ENCODE measurements around the gene SAMMSON. TPM values are rescaled to one million over a fixed set of nuclear protein-coding genes. Genes with fewer than 3 reads are reported as not detected.

SAMMSON gene
- total RNA-seq, 1 donor: not detected

GRCh38 chr3:70006089-70006488 lies 6.6 kb downstream of the SAMMSON start:
- no peak for TF ChIP-seq CTCF (IDR thresholded peaks at IDR 0.05; ENCODE audit: insufficient read depth, low read length)

DNA sequence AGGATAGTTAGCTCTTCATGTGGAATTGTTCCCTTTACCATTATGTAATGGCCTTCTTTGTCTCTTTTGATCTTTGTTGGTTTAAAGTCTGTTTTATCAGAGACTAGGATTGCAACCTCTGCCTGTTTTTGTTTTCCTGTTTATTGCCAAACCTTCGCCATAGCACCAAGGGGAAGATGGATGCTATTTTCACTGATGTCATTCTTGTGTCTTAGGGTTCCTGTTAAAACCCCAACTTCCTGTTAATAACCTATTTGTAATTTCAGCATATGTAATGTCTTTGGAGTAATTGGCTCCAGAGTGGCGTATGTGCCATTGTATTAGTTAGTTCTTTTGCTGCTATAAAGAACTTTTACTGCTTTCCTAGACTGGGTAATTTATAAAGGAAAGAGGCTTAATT lies 10.8 kb downstream of the SAMMSON start:
- H3K4me3 ChIP-seq (ENCODE audit: low read depth, low read length): no peak overlapping the region
- no peak for TF ChIP-seq CTCF (IDR thresholded peaks at IDR 0.05; ENCODE audit: insufficient read depth, low read length)
- DNase-seq (ENCODE audit: low read depth): no peak

More at GRCh38 chr3:70006089-70006488, 6.6 kb downstream of the SAMMSON start:
- no peak overlapping the region for H3K4me3 ChIP-seq (ENCODE audit: low read depth, low read length)
- no peak for DNase-seq (ENCODE audit: low read depth)

DNA sequence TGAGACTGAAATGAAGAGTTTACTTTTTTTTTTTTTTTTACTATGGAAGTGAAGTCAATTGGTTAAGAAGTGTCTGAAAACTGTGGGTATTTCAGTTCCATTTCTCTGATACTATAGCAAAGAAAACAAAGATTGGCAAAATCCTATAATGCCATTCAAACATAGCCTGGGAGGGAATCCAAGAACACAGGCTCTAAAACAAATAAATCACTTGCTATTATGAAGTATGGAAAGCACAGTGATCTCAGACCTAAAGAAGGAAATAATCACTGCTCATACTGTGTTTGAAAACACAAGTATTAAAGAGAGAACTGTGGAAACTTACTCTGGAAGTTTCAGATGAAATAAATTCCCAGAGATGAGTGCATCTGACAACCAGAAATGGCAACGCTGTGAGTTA lies 12.0 kb downstream of the SAMMSON start:
- DNase-seq (ENCODE audit: low read depth): no peak

DNA sequence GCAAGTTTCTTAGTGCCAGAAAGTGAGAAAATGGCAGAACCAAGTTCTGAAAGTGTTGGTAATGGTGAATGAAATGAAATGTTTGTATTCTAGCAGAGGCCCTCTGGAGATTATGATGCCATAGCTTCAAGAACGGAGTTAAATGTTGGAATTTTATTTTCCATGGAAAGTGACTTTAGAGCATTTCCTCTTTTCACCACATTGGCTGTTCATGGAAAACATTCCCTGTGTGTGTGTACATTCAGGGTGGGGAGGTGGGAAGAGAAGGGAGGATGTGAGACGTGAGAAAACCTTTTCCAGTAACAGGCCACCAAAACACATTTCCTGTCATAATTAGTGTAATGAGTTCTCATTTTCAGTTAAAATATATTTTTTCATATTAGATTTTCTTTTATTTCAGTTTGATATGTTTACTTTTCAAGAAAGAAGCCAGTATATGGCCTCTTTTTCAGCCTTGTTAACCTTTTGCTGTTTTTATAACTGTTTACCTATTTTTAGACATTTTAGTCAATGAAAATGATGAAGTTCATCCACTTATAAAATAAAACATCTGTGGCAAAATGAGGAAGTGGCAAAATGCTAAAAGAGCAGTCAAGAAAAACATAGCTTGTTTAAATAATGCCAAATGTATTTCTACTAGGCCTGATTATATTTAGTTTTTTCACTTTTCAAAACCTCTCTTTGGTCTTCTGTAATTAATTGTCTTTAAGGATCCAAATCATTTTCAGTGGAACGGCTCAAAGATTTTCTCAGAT lies 21.6 kb downstream of the SAMMSON start:
- no peak overlapping the region for H3K4me3 ChIP-seq (ENCODE audit: low read depth, low read length)
- no peak for TF ChIP-seq CTCF (IDR thresholded peaks at IDR 0.05; ENCODE audit: insufficient read depth, low read length)
- no peak for DNase-seq (ENCODE audit: low read depth)

More for the DNA sequence above, 12.0 kb downstream of the SAMMSON start:
- no peak overlapping the region for H3K4me3 ChIP-seq (ENCODE audit: low read depth, low read length)
- no peak for TF ChIP-seq CTCF (IDR thresholded peaks at IDR 0.05; ENCODE audit: insufficient read depth, low read length)

DNA sequence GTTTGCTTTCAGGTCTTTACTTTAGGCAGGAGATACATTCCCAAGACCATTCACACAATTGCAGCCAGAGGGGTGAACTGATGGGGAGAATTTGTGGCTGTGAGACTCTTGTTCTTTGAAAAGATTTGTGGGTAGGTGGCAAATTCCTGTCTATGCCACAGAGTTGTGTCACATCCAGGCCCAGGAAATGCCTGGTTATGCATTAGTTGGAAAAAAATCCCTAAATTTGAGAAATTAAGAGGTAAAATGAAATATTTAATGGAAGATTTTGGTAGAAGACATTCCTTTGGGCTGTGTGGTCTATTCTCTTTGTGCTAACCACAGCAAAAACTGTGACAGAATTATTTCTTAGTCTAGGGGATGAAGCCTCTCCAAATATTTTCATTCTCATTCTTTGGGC lies 28.8 kb downstream of the SAMMSON start:
- no peak for DNase-seq (ENCODE audit: low read depth)
- no peak overlapping the region for H3K4me3 ChIP-seq (ENCODE audit: low read depth, low read length)
- no peak for TF ChIP-seq CTCF (IDR thresholded peaks at IDR 0.05; ENCODE audit: insufficient read depth, low read length)

DNA sequence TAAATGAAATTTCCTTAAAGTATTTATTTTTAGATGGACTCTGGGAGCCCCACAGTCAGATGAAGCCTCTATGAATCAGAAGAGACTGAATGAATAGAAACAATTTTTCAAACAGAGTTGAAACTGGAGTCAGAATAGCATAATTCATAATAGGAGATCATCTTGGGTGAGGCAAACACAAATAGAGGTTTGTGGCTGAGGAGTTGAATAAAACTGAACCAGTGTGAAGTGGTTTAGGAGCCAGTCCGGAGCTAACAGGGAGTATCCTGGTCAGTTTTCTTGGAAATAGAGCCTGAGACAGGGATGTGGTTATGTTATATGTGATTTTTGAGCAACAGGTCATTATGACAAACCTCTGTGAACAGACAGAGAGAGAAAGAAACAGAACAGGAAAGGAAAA lies 39.2 kb downstream of the SAMMSON start:
- H3K4me3 ChIP-seq (ENCODE audit: low read depth, low read length): no peak overlapping the region
- DNase-seq (ENCODE audit: low read depth): no peak
- no peak for TF ChIP-seq CTCF (IDR thresholded peaks at IDR 0.05; ENCODE audit: insufficient read depth, low read length)

- no peak for TF ChIP-seq CTCF (IDR thresholded peaks at IDR 0.05; ENCODE audit: insufficient read depth, low read length)
- DNase-seq (ENCODE audit: low read depth): no peak
- H3K4me3 ChIP-seq (ENCODE audit: low read depth, low read length): no peak overlapping the region
Measured at GRCh38 chr3:70040386-70040785, 40.9 kb downstream of the SAMMSON start.
